CD14-positive monocyte (primary cell): ENCODE data around the gene MAN1C1. TPM values are rescaled to one million over a fixed set of nuclear protein-coding genes. Genes with fewer than 3 reads are reported as not detected.
A peak's percentile ranks its signal among the peaks of the same experiment; 100 is the strongest.

Experiments used
- DNase-seq, 3 donors: peaks; one replicate each; pipeline ENCODE4 v3.0.0-alpha.2; 2011 to 2022
- H2AFZ ChIP-seq: 2 replicates; pipeline ENCODE4 v1.6.0; 2012; ENCODE audit warnings: mild to moderate bottlenecking, low read depth, low read length, inconsistent platforms; ENCODE audit not compliant: insufficient read depth, poor library complexity, severe bottlenecking
- H3K27ac ChIP-seq, 2 donors: 1 replicate in 1 of 2; 2 replicates in 1 of 2; pipeline ENCODE4 v1.5.1; 2012 to 2013; ENCODE audit warnings: low read length in 2 of 2, control low read depth in 1 of 2, inconsistent platforms in 1 of 2, low read depth in 1 of 2, mild to moderate bottlenecking in 1 of 2
- H3K27me3 ChIP-seq, 2 donors: one replicate each; pipeline versions ENCODE4 v1.6.0 to v1.6.1; 2011 to 2013; ENCODE audit warnings: low read length in 2 of 2; ENCODE audit not compliant: control insufficient read depth in 2 of 2, insufficient read depth in 2 of 2
- H3K36me3 ChIP-seq, 2 donors: replicated peaks in 1 of 2; 1 replicate in 1 of 2; 2 replicates in 1 of 2; pipeline versions ENCODE4 v1.5.1 to v1.6.1; 2012 to 2013; ENCODE audit warnings: low read length in 2 of 2, control low read depth in 1 of 2, inconsistent platforms in 1 of 2, mild to moderate bottlenecking in 1 of 2; ENCODE audit not compliant: insufficient read depth in 2 of 2, control insufficient read depth in 1 of 2
- H3K4me1 ChIP-seq, 2 donors: 1 replicate in 1 of 2; 2 replicates in 1 of 2; pipeline versions ENCODE4 v1.5.1 to v1.6.1; 2012 to 2013; ENCODE audit warnings: low read length in 2 of 2, control low read depth in 1 of 2, inconsistent platforms in 1 of 2, mild to moderate bottlenecking in 1 of 2, moderate library complexity in 1 of 2; ENCODE audit not compliant: insufficient read depth in 2 of 2, control insufficient read depth in 1 of 2
- H3K4me2 ChIP-seq: replicated peaks from 2 replicates; pipeline ENCODE3; 2012; ENCODE audit warnings: low read length, moderate library complexity, mild to moderate bottlenecking; ENCODE audit not compliant: poor library complexity, severe bottlenecking; ENCODE audit errors: extremely low read depth
- H3K4me3 ChIP-seq, 3 experiments: fragments of 200-600 bp in 1 of 3; sonication (generic) in 1 of 3; replicated peaks in 1 of 3; 1 replicate in 2 of 3; 2 replicates in 1 of 3; pipeline ENCODE4 v1.5.1; 2011 to 2013; ENCODE audit warnings: low read length in 3 of 3, mild to moderate bottlenecking in 3 of 3, control low read depth in 2 of 3, low read depth in 2 of 3, inconsistent platforms in 1 of 3, moderate library complexity in 1 of 3
- H3K79me2 ChIP-seq: 2 replicates; pipeline ENCODE4 v1.6.0; 2012; ENCODE audit warnings: mild to moderate bottlenecking, control low read depth, inconsistent platforms, low read length, moderate library complexity; ENCODE audit not compliant: insufficient read depth
- H3K9ac ChIP-seq: 2 replicates; pipeline ENCODE4 v1.6.0; 2017; ENCODE audit warnings: low read length, mild to moderate bottlenecking; ENCODE audit not compliant: insufficient read depth, poor library complexity, severe bottlenecking
- H3K9me3 ChIP-seq, 2 donors: replicated peaks in 1 of 2; 1 replicate in 1 of 2; 2 replicates in 1 of 2; pipeline versions ENCODE4 v1.5.1 to v1.6.1; 2012 to 2013; ENCODE audit warnings: low read length in 2 of 2, control low read depth in 1 of 2; ENCODE audit not compliant: control insufficient read depth in 1 of 2, insufficient read depth in 1 of 2
- H4K20me1 ChIP-seq: 2 replicates; pipeline ENCODE4 v1.6.0; 2012; ENCODE audit warnings: mild to moderate bottlenecking, low read length, control low read depth, moderate library complexity; ENCODE audit not compliant: insufficient read depth
- H3K27ac Mint-ChIP-seq, 7 donors: one replicate each; pipeline ENCODE4 v1.8.0; 2020; ENCODE audit warnings: mild to moderate bottlenecking in 7 of 7, mixed read lengths in 7 of 7, moderate library complexity in 6 of 7, inconsistent platforms in 2 of 7
- H3K27me3 Mint-ChIP-seq, 3 donors: one replicate each; pipeline ENCODE4 v1.8.0; 2021 to 2022; ENCODE audit warnings: low read depth in 3 of 3, mild to moderate bottlenecking in 3 of 3, mixed read lengths in 3 of 3, moderate library complexity in 3 of 3, inconsistent platforms in 1 of 3
- H3K36me3 Mint-ChIP-seq, 2 donors: one replicate each; pipeline ENCODE4 v1.8.0; 2020; ENCODE audit warnings: mixed read lengths in 2 of 2, inconsistent platforms in 1 of 2, mild to moderate bottlenecking in 1 of 2
- H3K4me1 Mint-ChIP-seq: one replicate; pipeline ENCODE4 v1.8.0; 2020; ENCODE audit warnings: mild to moderate bottlenecking, mixed read lengths
- H3K4me3 Mint-ChIP-seq, 2 donors: one replicate each; pipeline ENCODE4 v1.8.0; 2020; ENCODE audit warnings: mild to moderate bottlenecking in 2 of 2, mixed read lengths in 2 of 2, moderate library complexity in 1 of 2
- H3K9me3 Mint-ChIP-seq, 7 donors: one replicate each; pipeline ENCODE4 v1.8.0; 2020 to 2022; ENCODE audit warnings: mixed read lengths in 7 of 7, mild to moderate bottlenecking in 6 of 7, moderate library complexity in 6 of 7, inconsistent platforms in 2 of 7
- WGBS: methylation state at CpG from one replicate; pipeline ENCODE4 v1.1.5; 2013; ENCODE audit warnings: missing lambda C conversion rate; ENCODE audit not compliant: insufficient coverage; 5-methylcytosine and 5-hydroxymethylcytosine counted together
- intact Hi-C, 2 donors: fragments of 100-400 bp; cut with micrococcal nuclease; formaldehyde crosslinking; loops; one replicate each; pipeline versions ENCODE4 v1.15.0 to v1.15.1; 2023
- polyA plus RNA-seq, 3 donors: library from polyadenylated mRNA; depleted of rRNA in 1 of 3; unstranded in 2 of 3; stranded (reverse) in 1 of 3; fragments of 300-500 nt in 2 of 3; fragments of >200 nt in 1 of 3; fragmentation: Illumina TruSeq in 2 of 3; gene quantifications; 1 replicate in 2 of 3; 2 replicates in 1 of 3; pipeline ENCODE4 v1.2.3, GENCODE V29; 2012 to 2021
- TF ChIP-seq, protein P1 (sequence below): fragments of 200-600 bp; IDR thresholded peaks from one replicate; pipeline ENCODE4 v1.8.0; 2022; ENCODE audit warnings: antibody characterized with exemption, mild to moderate bottlenecking

Gene MAN1C1
- polyA plus RNA-seq, 3 donors, result 1.2 to 7.2 (median 1.7) TPM

DNA sequence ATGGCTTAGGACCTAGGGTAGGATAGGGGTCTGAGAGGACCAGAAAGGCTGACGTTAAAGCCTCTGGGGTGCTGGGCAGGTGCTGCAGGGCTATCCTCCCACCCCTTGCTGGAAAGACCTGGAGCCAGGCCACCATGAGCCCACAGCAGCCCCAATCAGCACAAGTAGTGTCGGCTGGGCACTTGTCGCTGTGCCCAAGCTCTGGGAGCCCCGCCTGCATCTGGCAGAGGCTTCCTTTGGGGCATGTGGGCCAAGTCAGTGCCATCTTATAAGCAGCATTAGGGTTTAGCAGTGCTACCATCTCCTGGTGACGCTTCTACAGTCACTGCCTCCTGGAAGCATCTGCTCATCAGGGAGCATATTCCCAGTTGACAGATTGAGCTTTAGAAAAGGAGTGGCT lies 31.3 kb downstream of the MAN1C1 start:
- Mint-ChIP-seq H3K27ac (peak overlapping the region in 1 of 7 donors; percentile 14), H3K4me1 (peaks cover 1% of the 10 kb centered on the region), H3K4me3 (no peak overlapping the region), H3K36me3 (peaks cover 20 to 23% of the 10 kb centered on the region in 2 donors), H3K9me3 (peaks cover 0 to 2% (median 0%) of the 10 kb centered on the region in 7 donors), H3K27me3 (peaks cover 4 to 6% (median 6%) of the 10 kb centered on the region in 3 donors)
- Histone ChIP-seq H3K9ac (no peak overlapping the region), H3K79me2 (no peaks in the 10 kb centered on the region), H3K9me3 (no peaks in the 10 kb centered on the region), H3K27ac (no peak overlapping the region), H2AFZ (no peak overlapping the region), H3K36me3 (peaks cover 2 to 26% of the 10 kb centered on the region in 2 donors), H4K20me1 (peaks cover 40% of the 10 kb centered on the region), H3K4me2 (no peak overlapping the region), H3K4me1 (peaks cover under 1% of the 10 kb centered on the region in 2 donors), H3K27me3 (no peaks in the 10 kb centered on the region), H3K4me3 (no peak overlapping the region)
- 100% methylated on average over 5 of the region's 5 CpGs for WGBS
- TF ChIP-seq, protein P1, sequence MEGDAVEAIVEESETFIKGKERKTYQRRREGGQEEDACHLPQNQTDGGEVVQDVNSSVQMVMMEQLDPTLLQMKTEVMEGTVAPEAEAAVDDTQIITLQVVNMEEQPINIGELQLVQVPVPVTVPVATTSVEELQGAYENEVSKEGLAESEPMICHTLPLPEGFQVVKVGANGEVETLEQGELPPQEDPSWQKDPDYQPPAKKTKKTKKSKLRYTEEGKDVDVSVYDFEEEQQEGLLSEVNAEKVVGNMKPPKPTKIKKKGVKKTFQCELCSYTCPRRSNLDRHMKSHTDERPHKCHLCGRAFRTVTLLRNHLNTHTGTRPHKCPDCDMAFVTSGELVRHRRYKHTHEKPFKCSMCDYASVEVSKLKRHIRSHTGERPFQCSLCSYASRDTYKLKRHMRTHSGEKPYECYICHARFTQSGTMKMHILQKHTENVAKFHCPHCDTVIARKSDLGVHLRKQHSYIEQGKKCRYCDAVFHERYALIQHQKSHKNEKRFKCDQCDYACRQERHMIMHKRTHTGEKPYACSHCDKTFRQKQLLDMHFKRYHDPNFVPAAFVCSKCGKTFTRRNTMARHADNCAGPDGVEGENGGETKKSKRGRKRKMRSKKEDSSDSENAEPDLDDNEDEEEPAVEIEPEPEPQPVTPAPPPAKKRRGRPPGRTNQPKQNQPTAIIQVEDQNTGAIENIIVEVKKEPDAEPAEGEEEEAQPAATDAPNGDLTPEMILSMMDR, result no peak
- intact Hi-C loops, result no loop called here
- DNase-seq, result no peak

DNA sequence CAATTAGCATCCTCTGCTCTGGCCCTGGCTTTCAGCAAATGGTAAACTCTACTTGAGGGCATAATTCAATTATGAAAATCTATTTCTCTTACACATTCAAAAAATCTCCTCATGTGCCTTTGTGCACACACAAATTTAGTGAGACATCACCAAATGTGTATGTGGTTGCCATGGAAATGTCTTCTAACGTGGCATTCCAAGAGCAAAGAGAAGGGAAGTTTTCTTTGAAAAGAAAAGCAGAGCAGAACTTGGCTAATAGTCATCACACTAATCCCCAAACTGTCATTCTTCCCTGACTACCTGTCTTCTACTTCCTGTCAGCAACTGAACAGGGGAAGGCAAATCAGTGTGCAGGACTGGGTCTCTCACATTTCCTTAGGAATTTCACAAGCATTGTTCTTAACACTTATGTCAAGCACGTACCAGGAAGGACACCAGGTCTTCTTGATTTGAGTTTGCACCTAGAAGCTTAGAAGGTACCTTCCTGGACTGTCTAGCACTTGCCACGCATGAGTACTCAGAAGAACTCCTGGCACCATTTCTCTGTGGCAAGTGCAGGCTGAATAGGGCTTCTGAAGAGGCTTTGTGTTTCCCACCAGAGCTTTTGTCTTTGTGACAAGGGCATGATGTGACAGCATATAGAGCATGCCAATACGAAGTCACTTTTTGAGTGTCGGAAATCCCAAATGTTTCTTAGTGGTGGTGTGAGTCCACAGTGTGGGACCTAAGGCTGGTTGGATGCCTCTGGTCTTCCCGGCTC lies 32.3 kb downstream of the MAN1C1 start:
- 97% methylated on average over 3 of the region's 6 CpGs for WGBS
- H3K4me2 ChIP-seq, result no peak overlapping the region
- TF ChIP-seq, protein P1, result no peak

More for the DNA sequence above, 32.3 kb downstream of the MAN1C1 start:
- peaks cover 20 to 22% of the 10 kb centered on the region in 2 donors for H3K36me3 Mint-ChIP-seq
- H2AFZ ChIP-seq, result no peak overlapping the region
- no peak overlapping the region for H3K9ac ChIP-seq
- no peak overlapping the region for H3K27ac ChIP-seq
- H3K79me2 ChIP-seq, result no peaks in the 10 kb centered on the region
- H3K27me3 ChIP-seq, result no peaks in the 10 kb centered on the region
- intact Hi-C loops, result no loop called here
- peaks cover 4 to 9% (median 6%) of the 10 kb centered on the region in 3 donors for H3K27me3 Mint-ChIP-seq
- H4K20me1 ChIP-seq, result peaks cover 35% of the 10 kb centered on the region
- DNase-seq, result no peak
- H3K9me3 ChIP-seq, result no peaks in the 10 kb centered on the region
- H3K4me1 ChIP-seq, result no peaks in the 10 kb centered on the region
- no peak overlapping the region for H3K4me3 ChIP-seq
- no peak overlapping the region for H3K27ac Mint-ChIP-seq
- peaks cover 2 to 26% of the 10 kb centered on the region in 2 donors for H3K36me3 ChIP-seq
- H3K9me3 Mint-ChIP-seq, result peaks cover 0 to 2% (median 0%) of the 10 kb centered on the region in 7 donors
- no peak overlapping the region for H3K4me3 Mint-ChIP-seq
- H3K4me1 Mint-ChIP-seq, result no peaks in the 10 kb centered on the region
